ENCODE measurements around the gene MEIKIN. TPM values are rescaled to one million over a fixed set of nuclear protein-coding genes. Genes with fewer than 3 reads are reported as not detected.

Gene MEIKIN
- polyA plus RNA-seq, 1 donor (not counting 4 experiments of a cell fraction or from before 2014, with no cell fraction given), result not detected

- Histone ChIP-seq H3K9ac (ENCODE audit: control insufficient read depth, extremely low read depth, insufficient read depth, low read length) (no peak overlapping the region), H3K9me1 (ENCODE audit: control insufficient read depth, extremely low read depth, insufficient read depth, low read length) (no peaks in the 10 kb centered on the region), H3K4me1 (ENCODE audit: control insufficient read depth, extremely low read depth, insufficient read depth, low read length) (no peaks in the 10 kb centered on the region), H3K9me3 (ENCODE audit: control insufficient read depth, low read depth, low read length) (peaks cover 1% of the 10 kb centered on the region), H2AFZ (ENCODE audit: control insufficient read depth, low read length) (no peak overlapping the region), H4K20me1 (ENCODE audit: control insufficient read depth, extremely low read depth, insufficient read depth, low read length) (no peaks in the 10 kb centered on the region), H3K4me3 (ENCODE audit: control insufficient read depth in 2 of 3, extremely low read depth in 1 of 3, insufficient read depth in 2 of 3, low read depth in 1 of 3, low read length in 3 of 3) (no peak overlapping the region), H3K79me2 (ENCODE audit: control insufficient read depth, insufficient read depth, low read length) (no peaks in the 10 kb centered on the region), H3K27ac (ENCODE audit: control insufficient read depth, insufficient read depth, low read length) (no peak overlapping the region), H3K4me2 (ENCODE audit: control insufficient read depth, extremely low read depth, insufficient read depth, low read depth, low read length) (no peak overlapping the region), H3K27me3 (ENCODE audit: control insufficient read depth, extremely low read depth, insufficient read depth, low read length) (no peaks in the 10 kb centered on the region), H3K36me3 (ENCODE audit: control insufficient read depth in 2 of 2, extremely low read depth in 1 of 2, insufficient read depth in 2 of 2, low read length in 2 of 2) (no peaks in the 10 kb centered on the region)
- FAIRE-seq (no peak), DNase-seq (ENCODE audit: low read depth, low spot score) (no peak)
- TF ChIP-seq CTCF (optimal IDR thresholded peaks at IDR 0.05 in 1 of 3, IDR thresholded peaks at IDR 0.05 in 1 of 3, conservative IDR thresholded peaks at IDR 0.05 in 1 of 3; ENCODE audit: extremely low read depth in 1 of 3, insufficient read depth in 2 of 3, low read length in 3 of 3) (no peak), EZH2 (IDR thresholded peaks at IDR 0.05; ENCODE audit: low read length) (no peak)
- dilution Hi-C loops (cut with MboI; ENCODE audit: extremely low pct_ligation_motif_present, low sequenced_read_pairs), result no loop called here
These were observed 16.5 kb downstream of the MEIKIN start for GRCh38 chr5:131928957-131929356.

- Histone ChIP-seq H3K9me3 (ENCODE audit: control insufficient read depth, low read depth, low read length) (peaks cover 1% of the 10 kb centered on the region), H4K20me1 (ENCODE audit: control insufficient read depth, extremely low read depth, insufficient read depth, low read length) (no peaks in the 10 kb centered on the region), H2AFZ (ENCODE audit: control insufficient read depth, low read length) (no peak overlapping the region), H3K9ac (ENCODE audit: control insufficient read depth, extremely low read depth, insufficient read depth, low read length) (no peak overlapping the region), H3K27me3 (ENCODE audit: control insufficient read depth, extremely low read depth, insufficient read depth, low read length) (no peaks in the 10 kb centered on the region), H3K4me3 (ENCODE audit: control insufficient read depth in 2 of 3, extremely low read depth in 1 of 3, insufficient read depth in 2 of 3, low read depth in 1 of 3, low read length in 3 of 3) (no peak overlapping the region), H3K79me2 (ENCODE audit: control insufficient read depth, insufficient read depth, low read length) (no peaks in the 10 kb centered on the region), H3K4me2 (ENCODE audit: control insufficient read depth, extremely low read depth, insufficient read depth, low read depth, low read length) (no peak overlapping the region), H3K36me3 (ENCODE audit: control insufficient read depth in 2 of 2, extremely low read depth in 1 of 2, insufficient read depth in 2 of 2, low read length in 2 of 2) (no peaks in the 10 kb centered on the region), H3K9me1 (ENCODE audit: control insufficient read depth, extremely low read depth, insufficient read depth, low read length) (no peaks in the 10 kb centered on the region), H3K4me1 (ENCODE audit: control insufficient read depth, extremely low read depth, insufficient read depth, low read length) (no peaks in the 10 kb centered on the region), H3K27ac (ENCODE audit: control insufficient read depth, insufficient read depth, low read length) (no peak overlapping the region)
- no peak for DNase-seq (ENCODE audit: low read depth, low spot score)
- TF ChIP-seq EZH2 (IDR thresholded peaks at IDR 0.05; ENCODE audit: low read length), result no peak
- no peak for TF ChIP-seq CTCF (optimal IDR thresholded peaks at IDR 0.05 in 1 of 3, IDR thresholded peaks at IDR 0.05 in 1 of 3, conservative IDR thresholded peaks at IDR 0.05 in 1 of 3; ENCODE audit: extremely low read depth in 1 of 3, insufficient read depth in 2 of 3, low read length in 3 of 3)
- no peak for FAIRE-seq
- dilution Hi-C loops (cut with MboI; ENCODE audit: extremely low pct_ligation_motif_present, low sequenced_read_pairs), result no loop called here
These were observed 19.3 kb downstream of the MEIKIN start for GRCh38 chr5:131926168-131926567.

Measured in keratinocyte (primary cell).